Measurements from ENCODE around the gene CASZ1. TPM values are rescaled to one million over a fixed set of nuclear protein-coding genes. Genes with fewer than 3 reads are reported as not detected.

The CASZ1 gene
- total RNA-seq, 1 donor, result 0.09 TPM

DNA sequence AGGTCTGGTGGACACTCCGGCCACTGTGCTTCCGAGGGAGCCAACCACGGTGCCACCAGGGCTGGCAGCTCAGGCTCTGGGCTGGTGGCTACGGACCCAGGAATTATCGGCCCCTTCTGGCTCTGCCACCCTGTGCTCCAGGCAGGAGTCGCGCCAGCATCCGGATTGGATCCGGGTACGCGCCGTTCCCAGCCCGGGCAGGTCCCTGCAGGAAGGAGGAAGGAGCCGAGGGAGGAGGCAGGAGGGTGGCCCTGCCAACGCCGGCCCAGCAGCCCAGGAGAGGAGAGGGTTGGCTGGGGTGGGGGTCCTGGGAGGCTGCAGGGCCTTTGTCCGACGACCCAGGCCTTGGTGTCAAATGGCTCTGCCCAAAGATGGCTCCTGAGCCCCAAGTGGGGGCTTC lies 160.5 kb downstream of the CASZ1 start:
- DNase-seq (ENCODE audit: low read depth), result no peak
- H3K4me3 ChIP-seq (ENCODE audit: low read depth, low read length), result no peak overlapping the region
- TF ChIP-seq CTCF (IDR thresholded peaks at IDR 0.05; ENCODE audit: insufficient read depth, low read length), result no peak

GRCh38 chr1:10635085-10635896 lies 161.2 kb downstream of the CASZ1 start:
- no peak for TF ChIP-seq CTCF (IDR thresholded peaks at IDR 0.05; ENCODE audit: insufficient read depth, low read length)
- DNase-seq (ENCODE audit: low read depth), result peak; percentile 7
- H3K4me3 ChIP-seq (ENCODE audit: low read depth, low read length), result no peak overlapping the region

GRCh38 chr1:10634428-10635084 lies 161.9 kb downstream of the CASZ1 start:
- TF ChIP-seq CTCF (IDR thresholded peaks at IDR 0.05; ENCODE audit: insufficient read depth, low read length), result no peak
- peak; percentile 6 for DNase-seq (ENCODE audit: low read depth)
- H3K4me3 ChIP-seq (ENCODE audit: low read depth, low read length), result no peak overlapping the region

- DNase-seq (ENCODE audit: low read depth), result no peak
- no peak for TF ChIP-seq CTCF (IDR thresholded peaks at IDR 0.05; ENCODE audit: insufficient read depth, low read length)
- no peak overlapping the region for H3K4me3 ChIP-seq (ENCODE audit: low read depth, low read length)
Observed at GRCh38 chr1:10634075-10634427, 162.4 kb downstream of the CASZ1 start.

GRCh38 chr1:10633416-10633815 lies 163.0 kb downstream of the CASZ1 start:
- no peak for TF ChIP-seq CTCF (IDR thresholded peaks at IDR 0.05; ENCODE audit: insufficient read depth, low read length)
- no peak overlapping the region for H3K4me3 ChIP-seq (ENCODE audit: low read depth, low read length)
- no peak for DNase-seq (ENCODE audit: low read depth)

DNA sequence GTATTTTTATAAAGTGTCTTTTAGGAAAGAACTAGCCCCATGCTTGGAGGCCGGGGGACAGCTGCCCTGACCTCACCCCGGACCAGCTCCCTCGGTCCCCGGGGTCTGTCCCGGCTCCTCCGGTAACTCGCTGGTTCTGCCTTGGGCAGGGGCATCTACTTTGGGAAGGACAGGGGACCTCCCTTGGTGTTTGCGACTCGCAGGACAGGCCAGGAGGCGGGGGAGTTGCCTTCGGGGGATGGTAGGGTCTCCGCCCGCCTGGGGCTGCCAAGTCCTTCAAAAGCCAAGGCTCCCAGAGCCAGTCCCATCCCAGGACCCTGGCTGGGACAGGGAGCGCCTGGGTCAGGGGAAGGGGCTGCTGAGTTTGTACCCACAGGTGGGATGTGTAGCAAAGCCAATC lies 163.8 kb downstream of the CASZ1 start:
- DNase-seq (ENCODE audit: low read depth), result no peak
- no peak for TF ChIP-seq CTCF (IDR thresholded peaks at IDR 0.05; ENCODE audit: insufficient read depth, low read length)
- H3K4me3 ChIP-seq (ENCODE audit: low read depth, low read length), result no peak overlapping the region
